ENCODE measurements around the gene RAD51B. TPM values are rescaled to one million over a fixed set of nuclear protein-coding genes. Genes with fewer than 3 reads are reported as not detected.

The RAD51B gene
- polyA plus RNA-seq, 3 donors = 3.6 to 11.6 (median 9.4) TPM

DNA sequence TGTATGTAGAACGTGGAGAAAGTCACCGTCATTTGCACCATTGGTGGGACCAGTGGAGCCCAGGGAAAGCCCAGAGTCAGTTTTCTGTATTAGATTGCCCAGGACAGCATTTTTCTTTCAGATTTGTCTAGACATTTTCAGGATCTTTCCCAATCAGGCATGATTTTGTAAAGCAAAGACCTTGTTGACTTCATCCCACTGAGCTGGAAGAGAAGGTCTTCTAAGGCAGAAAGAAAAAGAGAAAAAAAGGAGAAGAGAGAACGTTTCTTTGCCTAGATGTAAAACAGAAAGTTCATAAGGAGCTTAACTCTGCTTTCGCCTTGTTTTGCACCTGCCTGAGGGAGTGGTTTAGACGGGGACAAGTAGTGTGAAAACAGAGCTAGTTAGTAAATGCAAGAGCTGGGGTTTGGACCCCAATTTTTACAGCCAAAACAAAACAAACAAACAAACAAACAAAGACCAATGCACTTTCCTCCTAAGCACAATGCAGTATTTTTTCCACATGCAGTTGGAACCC lies 700.1 kb downstream of the RAD51B start:
- Histone ChIP-seq H3K4me3 (replicated peaks in 1 of 3; ENCODE audit: low read depth in 2 of 3, low read length in 3 of 3) (no peak overlapping the region), H3K27ac (ENCODE audit: low read depth in 1 of 2, low read length in 2 of 2) (no peak overlapping the region), H2AFZ (ENCODE audit: insufficient read depth, low read depth, low read length, poor library complexity, severe bottlenecking) (no peak overlapping the region), H3K9ac (ENCODE audit: insufficient read depth, low read length, poor library complexity, severe bottlenecking) (no peak overlapping the region), H3K4me1 (ENCODE audit: control insufficient read depth in 1 of 2, insufficient read depth in 2 of 2, low read length in 2 of 2) (no peaks in the 10 kb centered on the region), H3K4me2 (replicated peaks; ENCODE audit: extremely low read depth, low read length, poor library complexity, severe bottlenecking) (no peak overlapping the region), H3K79me2 (ENCODE audit: insufficient read depth, low read length) (no peaks in the 10 kb centered on the region), H3K9me3 (replicated peaks in 1 of 2; ENCODE audit: control insufficient read depth in 1 of 2, insufficient read depth in 1 of 2, low read length in 2 of 2) (no peaks in the 10 kb centered on the region), H3K36me3 (replicated peaks in 1 of 2; ENCODE audit: control insufficient read depth in 1 of 2, insufficient read depth in 2 of 2, low read length in 2 of 2) (no peaks in the 10 kb centered on the region), H4K20me1 (ENCODE audit: insufficient read depth, low read length) (no peaks in the 10 kb centered on the region), H3K27me3 (ENCODE audit: control insufficient read depth in 2 of 2, insufficient read depth in 2 of 2, low read length in 2 of 2) (no peaks in the 10 kb centered on the region)
- Mint-ChIP-seq H3K4me1 (peaks cover 13% of the 10 kb centered on the region), H3K9me3 (peaks cover 0 to 1% (median 0%) of the 10 kb centered on the region in 7 donors), H3K36me3 (peaks cover 0 to 5% of the 10 kb centered on the region in 2 donors), H3K4me3 (no peak overlapping the region), H3K27ac (peak overlapping the region in 1 of 7 donors; percentile 58), H3K27me3 (ENCODE audit: low read depth in 3 of 3) (peaks cover 1 to 3% (median 3%) of the 10 kb centered on the region in 3 donors)
- TF ChIP-seq, protein P1, sequence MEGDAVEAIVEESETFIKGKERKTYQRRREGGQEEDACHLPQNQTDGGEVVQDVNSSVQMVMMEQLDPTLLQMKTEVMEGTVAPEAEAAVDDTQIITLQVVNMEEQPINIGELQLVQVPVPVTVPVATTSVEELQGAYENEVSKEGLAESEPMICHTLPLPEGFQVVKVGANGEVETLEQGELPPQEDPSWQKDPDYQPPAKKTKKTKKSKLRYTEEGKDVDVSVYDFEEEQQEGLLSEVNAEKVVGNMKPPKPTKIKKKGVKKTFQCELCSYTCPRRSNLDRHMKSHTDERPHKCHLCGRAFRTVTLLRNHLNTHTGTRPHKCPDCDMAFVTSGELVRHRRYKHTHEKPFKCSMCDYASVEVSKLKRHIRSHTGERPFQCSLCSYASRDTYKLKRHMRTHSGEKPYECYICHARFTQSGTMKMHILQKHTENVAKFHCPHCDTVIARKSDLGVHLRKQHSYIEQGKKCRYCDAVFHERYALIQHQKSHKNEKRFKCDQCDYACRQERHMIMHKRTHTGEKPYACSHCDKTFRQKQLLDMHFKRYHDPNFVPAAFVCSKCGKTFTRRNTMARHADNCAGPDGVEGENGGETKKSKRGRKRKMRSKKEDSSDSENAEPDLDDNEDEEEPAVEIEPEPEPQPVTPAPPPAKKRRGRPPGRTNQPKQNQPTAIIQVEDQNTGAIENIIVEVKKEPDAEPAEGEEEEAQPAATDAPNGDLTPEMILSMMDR (IDR thresholded peaks at IDR 0.05) = no peak
- intact Hi-C loops (cut with micrococcal nuclease) = no loop called here
- no peak for DNase-seq
- whole genome bisulfite sequencing (ENCODE audit: insufficient coverage) = 92% methylated on average over 4 of the region's 5 CpGs

- no peak overlapping the region for H3K4me2 ChIP-seq (replicated peaks; ENCODE audit: extremely low read depth, low read length, poor library complexity, severe bottlenecking)
Measured at GRCh38 chr14:68520637-68521556, 701.3 kb downstream of the RAD51B start.

More at GRCh38 chr14:68520637-68521556, 701.3 kb downstream of the RAD51B start:
- Histone ChIP-seq H3K79me2 (ENCODE audit: insufficient read depth, low read length) (no peaks in the 10 kb centered on the region), H3K9me3 (replicated peaks in 1 of 2; ENCODE audit: control insufficient read depth in 1 of 2, insufficient read depth in 1 of 2, low read length in 2 of 2) (no peaks in the 10 kb centered on the region), H3K4me1 (ENCODE audit: control insufficient read depth in 1 of 2, insufficient read depth in 2 of 2, low read length in 2 of 2) (peaks cover under 1% of the 10 kb centered on the region in 2 donors), H3K27me3 (ENCODE audit: control insufficient read depth in 2 of 2, insufficient read depth in 2 of 2, low read length in 2 of 2) (no peaks in the 10 kb centered on the region), H3K9ac (ENCODE audit: insufficient read depth, low read length, poor library complexity, severe bottlenecking) (no peak overlapping the region), H2AFZ (ENCODE audit: insufficient read depth, low read depth, low read length, poor library complexity, severe bottlenecking) (no peak overlapping the region), H3K4me3 (replicated peaks in 1 of 3; ENCODE audit: low read depth in 2 of 3, low read length in 3 of 3) (no peak overlapping the region), H3K36me3 (replicated peaks in 1 of 2; ENCODE audit: control insufficient read depth in 1 of 2, insufficient read depth in 2 of 2, low read length in 2 of 2) (no peaks in the 10 kb centered on the region), H3K27ac (ENCODE audit: low read depth in 1 of 2, low read length in 2 of 2) (no peak overlapping the region), H4K20me1 (ENCODE audit: insufficient read depth, low read length) (no peaks in the 10 kb centered on the region)
- Mint-ChIP-seq H3K27me3 (ENCODE audit: low read depth in 3 of 3) (peaks cover 0 to 3% (median 1%) of the 10 kb centered on the region in 3 donors), H3K36me3 (peaks cover 0 to 5% of the 10 kb centered on the region in 2 donors), H3K4me1 (peaks cover 13% of the 10 kb centered on the region), H3K9me3 (peaks cover 0 to 3% (median 0%) of the 10 kb centered on the region in 7 donors), H3K4me3 (no peak overlapping the region), H3K27ac (no peak overlapping the region)
- 90% methylated on average over 3 of the region's 5 CpGs for WGBS (ENCODE audit: insufficient coverage)
- intact Hi-C loops (cut with micrococcal nuclease) = no loop called here
- TF ChIP-seq, protein P1 (IDR thresholded peaks at IDR 0.05) = no peak
- no peak for DNase-seq
